Calu3 (cell line): ENCODE measurements around the gene AIM2. TPM values are rescaled to one million over a fixed set of nuclear protein-coding genes. Genes with fewer than 3 reads are reported as not detected.

Experiments
- BruUV-seq: library from RNA; stranded (reverse); fragments of 400-500 nt; replicated peaks from 2 replicates; lab custom pipeline; 2021; lab: Mats Ljungman, UMichigan
- CTCF ChIA-PET: fragments of 300-600 bp; sonication (Branson Sonifier 250); formaldehyde crosslinking; loops from one replicate; lab custom pipeline; 2022; ENCODE audit warnings: antibody characterized with exemption; lab: Charles Lee
- DNase-seq: peaks from one replicate; pipeline ENCODE4 v3.0.0; 2022
- H3K27ac Mint-ChIP-seq: one replicate; pipeline ENCODE4 v1.8.0; 2022; ENCODE audit warnings: mixed read lengths; ENCODE audit not compliant: unreplicated experiment
- H3K27me3 Mint-ChIP-seq: one replicate; pipeline ENCODE4 v1.8.0; 2022; ENCODE audit warnings: mixed read lengths; ENCODE audit not compliant: unreplicated experiment
- H3K36me3 Mint-ChIP-seq: one replicate; pipeline ENCODE4 v1.8.0; 2022; ENCODE audit warnings: mild to moderate bottlenecking, moderate library complexity, mixed read lengths; ENCODE audit not compliant: insufficient read depth, unreplicated experiment
- H3K4me1 Mint-ChIP-seq: one replicate; pipeline ENCODE4 v1.8.0; 2022; ENCODE audit warnings: mild to moderate bottlenecking, low read depth, mixed read lengths; ENCODE audit not compliant: unreplicated experiment
- H3K4me3 Mint-ChIP-seq: one replicate; pipeline ENCODE4 v1.8.0; 2022; ENCODE audit warnings: mild to moderate bottlenecking, low read depth, moderate library complexity, mixed read lengths; ENCODE audit not compliant: unreplicated experiment
- H3K9me3 Mint-ChIP-seq: one replicate; pipeline ENCODE4 v1.8.0; 2022; ENCODE audit warnings: low read depth, mixed read lengths; ENCODE audit not compliant: unreplicated experiment
- intact Hi-C: fragments of 100-400 bp; cut with micrococcal nuclease; formaldehyde crosslinking; loops from one replicate; pipeline ENCODE4 v1.10.0; 2022; ENCODE audit not compliant: unreplicated experiment
- total RNA-seq: library from RNA; stranded (reverse); gene quantifications from 2 replicates; pipeline ENCODE4 v1.2.3, GENCODE V29; 2022
- TF ChIP-seq, protein P1 (sequence below): fragments of 200-600 bp; IDR thresholded peaks from one replicate; pipeline ENCODE4 v1.8.0; 2022; ENCODE audit warnings: antibody characterized with exemption; ENCODE audit not compliant: unreplicated experiment

The AIM2 gene
- total RNA-seq, 1 experiment from 2014 or later = not detected

DNA sequence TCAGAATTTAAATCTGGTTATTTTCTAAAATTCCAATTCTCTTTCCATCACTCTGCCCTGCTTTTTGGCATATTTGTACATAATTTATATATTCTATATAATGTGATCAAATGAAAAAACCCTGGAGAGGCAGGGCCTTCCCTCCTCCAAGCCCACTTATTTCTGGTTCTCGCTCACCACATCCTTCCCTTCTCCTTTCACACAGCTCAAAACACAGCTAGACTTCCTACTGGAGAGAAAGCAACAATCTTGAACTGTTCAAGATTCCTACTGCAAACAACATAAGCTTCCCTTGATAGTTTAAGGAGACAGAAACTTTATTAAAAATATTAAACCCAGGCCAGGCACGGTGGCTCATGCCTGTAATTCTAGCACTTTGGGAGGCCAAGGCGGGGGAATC, 7.6 kb upstream of the AIM2 start:
- Mint-ChIP-seq H3K4me3 (no peak overlapping the region), H3K27me3 (peaks cover 11% of the 10 kb centered on the region), H3K27ac (no peak overlapping the region), H3K36me3 (no peaks in the 10 kb centered on the region), H3K4me1 (no peaks in the 10 kb centered on the region), H3K9me3 (no peaks in the 10 kb centered on the region)
- no TSS peak for BruUV-seq
- TF ChIP-seq, protein P1, sequence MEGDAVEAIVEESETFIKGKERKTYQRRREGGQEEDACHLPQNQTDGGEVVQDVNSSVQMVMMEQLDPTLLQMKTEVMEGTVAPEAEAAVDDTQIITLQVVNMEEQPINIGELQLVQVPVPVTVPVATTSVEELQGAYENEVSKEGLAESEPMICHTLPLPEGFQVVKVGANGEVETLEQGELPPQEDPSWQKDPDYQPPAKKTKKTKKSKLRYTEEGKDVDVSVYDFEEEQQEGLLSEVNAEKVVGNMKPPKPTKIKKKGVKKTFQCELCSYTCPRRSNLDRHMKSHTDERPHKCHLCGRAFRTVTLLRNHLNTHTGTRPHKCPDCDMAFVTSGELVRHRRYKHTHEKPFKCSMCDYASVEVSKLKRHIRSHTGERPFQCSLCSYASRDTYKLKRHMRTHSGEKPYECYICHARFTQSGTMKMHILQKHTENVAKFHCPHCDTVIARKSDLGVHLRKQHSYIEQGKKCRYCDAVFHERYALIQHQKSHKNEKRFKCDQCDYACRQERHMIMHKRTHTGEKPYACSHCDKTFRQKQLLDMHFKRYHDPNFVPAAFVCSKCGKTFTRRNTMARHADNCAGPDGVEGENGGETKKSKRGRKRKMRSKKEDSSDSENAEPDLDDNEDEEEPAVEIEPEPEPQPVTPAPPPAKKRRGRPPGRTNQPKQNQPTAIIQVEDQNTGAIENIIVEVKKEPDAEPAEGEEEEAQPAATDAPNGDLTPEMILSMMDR = no peak
- CTCF ChIA-PET = no interaction called here
- intact Hi-C loops = no loop called here
- no peak for DNase-seq

DNA sequence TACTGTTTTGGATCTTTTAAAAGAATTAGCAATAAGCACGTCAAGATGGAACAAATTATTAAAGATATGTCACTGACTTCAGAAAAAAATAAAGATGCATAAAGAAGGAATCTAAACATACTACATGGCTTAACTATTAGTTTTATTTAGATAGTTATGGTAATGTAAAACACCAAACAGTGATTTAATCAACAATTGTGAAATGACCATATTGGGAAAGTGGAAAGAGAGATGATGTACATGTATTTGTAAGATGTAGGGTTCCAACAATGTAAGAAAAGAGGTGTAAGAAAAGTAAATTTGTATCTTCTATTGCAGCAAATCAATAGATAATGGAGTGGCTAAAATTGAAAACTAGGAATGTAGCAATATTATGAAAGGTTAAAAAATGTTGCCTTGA, 6.4 kb upstream of the AIM2 start:
- H3K27ac Mint-ChIP-seq = no peak overlapping the region
- peaks cover 23% of the 10 kb centered on the region for H3K27me3 Mint-ChIP-seq
- no peaks in the 10 kb centered on the region for H3K9me3 Mint-ChIP-seq
- intact Hi-C loops = no loop called here
- CTCF ChIA-PET = no interaction called here
- no peaks in the 10 kb centered on the region for H3K36me3 Mint-ChIP-seq
- BruUV-seq = no TSS peak
- H3K4me1 Mint-ChIP-seq = no peaks in the 10 kb centered on the region
- DNase-seq = no peak
- no peak overlapping the region for H3K4me3 Mint-ChIP-seq
- TF ChIP-seq, protein P1 = no peak

DNA sequence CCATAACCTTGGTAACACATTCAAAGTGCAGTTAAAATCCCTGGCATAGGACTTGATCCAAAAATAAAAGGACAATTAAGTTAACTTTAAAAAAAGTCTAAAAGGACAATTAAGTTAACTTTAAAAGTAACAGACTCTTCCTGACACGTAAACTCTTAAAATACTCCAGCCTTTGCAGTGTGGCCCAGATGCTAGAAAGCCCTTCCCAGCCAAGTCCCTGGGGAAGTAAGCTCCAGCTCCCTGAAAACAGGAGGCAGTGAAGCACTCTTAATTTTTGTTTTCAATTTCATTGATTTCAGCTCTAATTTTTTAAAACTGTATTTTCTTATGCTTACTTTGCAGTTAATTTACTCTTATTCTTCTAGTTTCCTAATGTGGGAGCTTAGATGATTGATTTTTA, 5.1 kb upstream of the AIM2 start:
- Mint-ChIP-seq H3K27me3 (peaks cover 37% of the 10 kb centered on the region), H3K36me3 (no peaks in the 10 kb centered on the region), H3K4me1 (no peaks in the 10 kb centered on the region), H3K4me3 (no peak overlapping the region), H3K27ac (no peak overlapping the region), H3K9me3 (no peaks in the 10 kb centered on the region)
- intact Hi-C loops = no loop called here
- BruUV-seq = no TSS peak
- DNase-seq = no peak
- CTCF ChIA-PET = no interaction called here
- TF ChIP-seq, protein P1 = no peak

DNA sequence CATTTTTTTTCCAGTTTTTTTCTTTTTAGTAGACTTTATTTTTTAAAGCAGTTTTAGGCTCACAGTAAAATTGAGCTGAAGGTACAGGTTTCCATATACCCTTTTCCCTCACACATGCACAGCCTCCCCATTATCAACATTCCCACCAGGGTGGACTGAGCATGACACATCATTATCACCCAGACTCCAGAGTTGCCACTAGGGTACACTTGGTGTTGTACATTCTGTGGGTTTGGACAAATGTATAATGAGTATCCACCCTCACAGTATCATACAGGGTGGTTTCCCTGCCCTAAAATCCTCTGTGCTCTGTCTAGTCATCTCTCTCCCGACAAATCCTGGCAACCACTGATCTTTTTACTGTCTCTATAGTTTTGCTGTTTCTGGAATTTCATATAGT, 3.0 kb upstream of the AIM2 start:
- Mint-ChIP-seq H3K27me3 (peaks cover 39% of the 10 kb centered on the region), H3K4me1 (no peaks in the 10 kb centered on the region), H3K4me3 (no peak overlapping the region), H3K27ac (no peak overlapping the region), H3K9me3 (no peaks in the 10 kb centered on the region), H3K36me3 (no peaks in the 10 kb centered on the region)
- DNase-seq = no peak
- TF ChIP-seq, protein P1 = no peak
- CTCF ChIA-PET = no interaction called here
- intact Hi-C loops = loop anchor here (10.0 kb wide), 2 partner anchors 365 to 1115 kb away; no protein-coding TSS in a partner anchor
- BruUV-seq = no TSS peak
